GM12864 (cell line): ENCODE data around the gene KCTD8.

ENCODE experiments used
- DNase-seq: peaks from one replicate; pipeline ENCODE4 v3.0.0-alpha.2; 2011; ENCODE audit warnings: low read depth
- H3K4me3 ChIP-seq: 2 replicates; pipeline ENCODE4 v1.5.1; 2011; ENCODE audit warnings: mild to moderate bottlenecking, low read depth, low read length, control low read depth
- CTCF ChIP-seq: IDR thresholded peaks from 2 replicates; pipeline ENCODE4 v1.5.1; 2011; ENCODE audit warnings: low read depth, mild to moderate bottlenecking, moderate library complexity, low read length, control low read depth, inconsistent platforms; ENCODE audit errors: missing control alignments

The KCTD8 gene

GRCh38 chr4:44150091-44150576, 298.5 kb downstream of the KCTD8 start:
- no peak for DNase-seq
- TF ChIP-seq CTCF = no peak
- H3K4me3 ChIP-seq = no peak overlapping the region

GRCh38 chr4:44149282-44149681, 299.3 kb downstream of the KCTD8 start:
- no peak for TF ChIP-seq CTCF
- no peak overlapping the region for H3K4me3 ChIP-seq
- DNase-seq = no peak

GRCh38 chr4:44147571-44148075, 301.0 kb downstream of the KCTD8 start:
- TF ChIP-seq CTCF = no peak
- no peak overlapping the region for H3K4me3 ChIP-seq
- DNase-seq = no peak

GRCh38 chr4:44146516-44146915, 302.1 kb downstream of the KCTD8 start:
- no peak for TF ChIP-seq CTCF
- no peak overlapping the region for H3K4me3 ChIP-seq
- no peak for DNase-seq

- no peak for TF ChIP-seq CTCF
- no peak for DNase-seq
- no peak overlapping the region for H3K4me3 ChIP-seq
These were observed 302.7 kb downstream of the KCTD8 start for GRCh38 chr4:44145868-44146267.

GRCh38 chr4:44132526-44132925, 316.1 kb downstream of the KCTD8 start:
- no peak for TF ChIP-seq CTCF
- DNase-seq = no peak
- no peak overlapping the region for H3K4me3 ChIP-seq
